IPS-18a (cell line): ENCODE data around the gene C4B.

ENCODE experiments used
- H3K27ac ChIP-seq: one replicate; pipeline ENCODE4 v1.5.1; 2013; ENCODE audit warnings: low read length
- H3K27me3 ChIP-seq: one replicate; pipeline ENCODE4 v1.6.1; 2013; ENCODE audit warnings: mild to moderate bottlenecking, low read length; ENCODE audit not compliant: control insufficient read depth, insufficient read depth
- H3K36me3 ChIP-seq: one replicate; pipeline ENCODE4 v1.6.1; 2013; ENCODE audit warnings: low read depth, low read length; ENCODE audit not compliant: control insufficient read depth
- H3K4me1 ChIP-seq: one replicate; pipeline ENCODE4 v1.6.1; 2013; ENCODE audit warnings: low read depth, low read length; ENCODE audit not compliant: control insufficient read depth
- H3K4me3 ChIP-seq: one replicate; pipeline ENCODE4 v1.5.1; 2013; ENCODE audit warnings: low read length
- H3K9ac ChIP-seq: one replicate; pipeline ENCODE4 v1.6.1; 2013; ENCODE audit warnings: mild to moderate bottlenecking, low read length, moderate library complexity
- H3K9me3 ChIP-seq: one replicate; pipeline ENCODE4 v1.6.1; 2013; ENCODE audit warnings: low read depth, low read length; ENCODE audit not compliant: control insufficient read depth

Gene C4B

GRCh38 chr6:32081168-32081990, 66.8 kb downstream of the C4B start:
- Histone ChIP-seq H3K4me1 (no peaks in the 10 kb centered on the region), H3K9ac (no peak overlapping the region), H3K36me3 (no peaks in the 10 kb centered on the region), H3K27me3 (peaks cover 1% of the 10 kb centered on the region), H3K27ac (no peak overlapping the region), H3K9me3 (no peaks in the 10 kb centered on the region), H3K4me3 (no peak overlapping the region)

GRCh38 chr6:32082478-32082877, 67.9 kb downstream of the C4B start:
- H3K9ac ChIP-seq: no peak overlapping the region
- H3K36me3 ChIP-seq: no peaks in the 10 kb centered on the region
- H3K4me3 ChIP-seq: no peak overlapping the region
- H3K27ac ChIP-seq: no peak overlapping the region
- peaks cover 10% of the 10 kb centered on the region for H3K27me3 ChIP-seq
- no peaks in the 10 kb centered on the region for H3K9me3 ChIP-seq
- no peaks in the 10 kb centered on the region for H3K4me1 ChIP-seq

DNA sequence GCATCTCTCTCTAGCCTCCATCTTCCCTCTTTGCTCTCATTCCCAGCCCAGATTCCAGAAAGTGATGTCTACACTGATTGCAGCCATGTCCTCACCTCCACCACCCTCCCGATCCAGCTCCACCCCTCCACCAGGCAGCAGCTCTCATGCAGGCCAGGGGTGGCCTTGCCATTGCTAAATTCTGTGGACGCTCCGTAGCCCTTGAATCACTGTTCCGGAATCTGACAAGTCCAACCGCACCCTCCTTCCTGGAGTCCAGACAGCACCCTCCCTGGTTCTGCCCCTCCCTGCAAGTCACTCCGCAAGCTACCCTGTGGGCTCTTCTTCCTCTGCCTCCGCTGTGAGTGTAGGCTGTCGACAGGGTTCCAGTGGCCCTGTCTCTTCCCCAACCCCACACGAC, 68.3 kb downstream of the C4B start:
- Histone ChIP-seq H3K9me3 (no peaks in the 10 kb centered on the region), H3K4me1 (no peaks in the 10 kb centered on the region), H3K4me3 (no peak overlapping the region), H3K9ac (no peak overlapping the region), H3K36me3 (no peaks in the 10 kb centered on the region), H3K27me3 (peaks cover 10% of the 10 kb centered on the region), H3K27ac (no peak overlapping the region)

GRCh38 chr6:32083812-32084768, 69.5 kb downstream of the C4B start:
- Histone ChIP-seq H3K9me3 (no peaks in the 10 kb centered on the region), H3K27me3 (peaks cover 10% of the 10 kb centered on the region)

GRCh38 chr6:32084780-32085179, 70.2 kb downstream of the C4B start:
- Histone ChIP-seq H3K36me3 (no peaks in the 10 kb centered on the region), H3K4me3 (no peak overlapping the region), H3K4me1 (no peaks in the 10 kb centered on the region), H3K9ac (no peak overlapping the region), H3K27ac (no peak overlapping the region), H3K9me3 (no peaks in the 10 kb centered on the region), H3K27me3 (peaks cover 10% of the 10 kb centered on the region)

More at GRCh38 chr6:32083812-32084768, 69.5 kb downstream of the C4B start:
- no peak overlapping the region for H3K9ac ChIP-seq
- H3K4me1 ChIP-seq: no peaks in the 10 kb centered on the region
- H3K36me3 ChIP-seq: no peaks in the 10 kb centered on the region
- no peak overlapping the region for H3K4me3 ChIP-seq
- H3K27ac ChIP-seq: no peak overlapping the region
